Suprapubic skin (tissue), 4 donors: Measurements from ENCODE around the gene SLC12A1.

ENCODE experiments used
- CTCF ChIP-seq, 2 donors: fragments of 200-600 bp in 1 of 2; fragments of 450-650 bp in 1 of 2; sonication (generic) in 1 of 2; IDR thresholded peaks; one replicate each; pipeline ENCODE4 v1.5.1; 2016 to 2019; ENCODE audit warnings: antibody characterized with exemption in 2 of 2, mild to moderate bottlenecking in 1 of 2, moderate library complexity in 1 of 2
- POLR2A ChIP-seq, 2 donors: fragments of 450-650 bp; IDR thresholded peaks; one replicate each; pipeline ENCODE4 v1.6.1; 2017; ENCODE audit warnings: antibody characterized with exemption in 2 of 2, mild to moderate bottlenecking in 2 of 2, moderate library complexity in 2 of 2
- POLR2AphosphoS5 ChIP-seq, 3 donors: sonication (generic); formaldehyde crosslinking; IDR thresholded peaks; one replicate each; pipeline ENCODE4 v1.6.1; 2017; ENCODE audit warnings: antibody characterized with exemption in 3 of 3

GRCh38 chr15:48248414-48248813 lies 42.3 kb downstream of the SLC12A1 start:
- no peak for TF ChIP-seq POLR2A (IDR thresholded peaks at IDR 0.05)
- TF ChIP-seq CTCF (IDR thresholded peaks at IDR 0.05): no peak
- TF ChIP-seq POLR2AphosphoS5 (IDR thresholded peaks at IDR 0.05): no peak
